Measurements from ENCODE around the gene GNAI3. TPM values are rescaled to one million over a fixed set of nuclear protein-coding genes. Genes with fewer than 3 reads are reported as not detected.

Gene GNAI3
- total RNA-seq, 2 experiments from 2014 or later, result 3.8 to 6.1 TPM

GRCh38 chr1:109625601-109626560, 77.5 kb downstream of the GNAI3 start:
- intact Hi-C loops (cut with micrococcal nuclease; ENCODE audit: unreplicated experiment), result no loop called here
- H3K79me2 ChIP-seq (ENCODE audit: insufficient read depth, low read depth, low read length), result peaks cover 25% of the 10 kb centered on the region
- no peaks in the 10 kb centered on the region for H3K9me3 ChIP-seq (ENCODE audit: low read length)
- H3K36me3 ChIP-seq (ENCODE audit: insufficient read depth, low read length), result peaks cover 37% of the 10 kb centered on the region
- 0 out of 2 replicates have a peak, but pooled peaks cover 5% of the 10 kb centered on the region for H4K20me1 ChIP-seq (ENCODE audit: insufficient read depth, low read length)
- no peak for DNase-seq (ENCODE audit: low spot score)
- H3K4me3 ChIP-seq (ENCODE audit: low read depth, low read length, poor library complexity, severe bottlenecking), result no peak overlapping the region
- no peak overlapping the region for H3K27ac ChIP-seq (ENCODE audit: low read depth, low read length, poor library complexity, severe bottlenecking)
- H3K9me2 ChIP-seq (ENCODE audit: insufficient read depth, low read length), result no peaks in the 10 kb centered on the region
- H2AFZ ChIP-seq (ENCODE audit: low read length), result no peak overlapping the region
- H3K4me2 ChIP-seq (ENCODE audit: low read length), result no peak overlapping the region
- TF ChIP-seq EZH2phosphoT487 (IDR thresholded peaks at IDR 0.05; ENCODE audit: borderline replicate concordance, low read depth, low read length) (no peak), CTCF (conservative IDR thresholded peaks at IDR 0.05; ENCODE audit: low read length) (no peak)
- ChIA-PET POLR2A (no interaction called here), CTCF (ENCODE audit: unreplicated experiment) (no interaction called here)
- BruUV-seq (replicated peaks), result no TSS peak
- peaks cover 41% of the 10 kb centered on the region for H3K4me1 ChIP-seq (ENCODE audit: insufficient read depth, low read length, poor library complexity, severe bottlenecking)

GRCh38 chr1:109626682-109627408, 78.4 kb downstream of the GNAI3 start:
- TF ChIP-seq EZH2phosphoT487 (IDR thresholded peaks at IDR 0.05; ENCODE audit: borderline replicate concordance, low read depth, low read length) (no peak), CTCF (conservative IDR thresholded peaks at IDR 0.05; ENCODE audit: low read length) (no peak)
- H3K9me2 ChIP-seq (ENCODE audit: insufficient read depth, low read length), result no peaks in the 10 kb centered on the region
- DNase-seq (ENCODE audit: low spot score), result no peak
- H4K20me1 ChIP-seq (ENCODE audit: insufficient read depth, low read length), result 0 out of 2 replicates have a peak, but pooled peaks cover 5% of the 10 kb centered on the region
- intact Hi-C loops (cut with micrococcal nuclease; ENCODE audit: unreplicated experiment), result no loop called here
- H3K9me3 ChIP-seq (ENCODE audit: low read length), result no peaks in the 10 kb centered on the region
- no TSS peak for BruUV-seq (replicated peaks)
- H3K4me1 ChIP-seq (ENCODE audit: insufficient read depth, low read length, poor library complexity, severe bottlenecking), result peaks cover 32% of the 10 kb centered on the region
- ChIA-PET POLR2A (no interaction called here), CTCF (ENCODE audit: unreplicated experiment) (no interaction called here)
- H3K27ac ChIP-seq (ENCODE audit: low read depth, low read length, poor library complexity, severe bottlenecking), result no peak overlapping the region
- H3K4me3 ChIP-seq (ENCODE audit: low read depth, low read length, poor library complexity, severe bottlenecking), result no peak overlapping the region
- peaks cover 44% of the 10 kb centered on the region for H3K36me3 ChIP-seq (ENCODE audit: insufficient read depth, low read length)
- H3K4me2 ChIP-seq (ENCODE audit: low read length), result no peak overlapping the region
- peaks cover 16% of the 10 kb centered on the region for H3K79me2 ChIP-seq (ENCODE audit: insufficient read depth, low read depth, low read length)
- H2AFZ ChIP-seq (ENCODE audit: low read length), result no peak overlapping the region

Data from OCI-LY7 (cell line).